Omental fat pad (tissue), 4 donors: Measurements from ENCODE around the gene ZP4. TPM values are rescaled to one million over a fixed set of nuclear protein-coding genes. Genes with fewer than 3 reads are reported as not detected.

Experiments
- ATAC-seq: fragments of 150-250 bp; one replicate; pipeline ENCODE4 v1.9.1; 2016; ENCODE audit warnings: mild to moderate bottlenecking, moderate library complexity; ENCODE audit not compliant: low FRiP score
- DNase-seq: peaks from one replicate; pipeline ENCODE4 v3.0.0-alpha.2; 2019; ENCODE audit warnings: low spot score
- CTCF ChIP-seq, 3 donors: fragments of 450-650 bp; IDR thresholded peaks; one replicate each; pipeline ENCODE4 v1.5.1; 2016 to 2017; ENCODE audit warnings: antibody characterized with exemption in 3 of 3, mild to moderate bottlenecking in 3 of 3, moderate library complexity in 2 of 3
- total RNA-seq, 4 donors: library from RNA; depleted of rRNA; stranded (reverse); fragments of >200 nt; gene quantifications; one replicate each; pipeline ENCODE4 v1.1.0, GENCODE V29; 2016

ZP4 gene
- total RNA-seq, 4 donors from 2014 or later: not detected

- no peak for DNase-seq
- ATAC-seq: no peak
- TF ChIP-seq CTCF (IDR thresholded peaks at IDR 0.05): no peak
These were observed 6.5 kb downstream of the ZP4 start for GRCh38 chr1:237884237-237884636.

GRCh38 chr1:237879195-237879594 is 11.5 kb downstream of the ZP4 start:
- ATAC-seq: no peak
- no peak for DNase-seq
- no peak for TF ChIP-seq CTCF (IDR thresholded peaks at IDR 0.05)

GRCh38 chr1:237878406-237878805 is 12.3 kb downstream of the ZP4 start:
- TF ChIP-seq CTCF (IDR thresholded peaks at IDR 0.05): no peak
- no peak for ATAC-seq
- DNase-seq: no peak

GRCh38 chr1:237877631-237878030 is 13.1 kb downstream of the ZP4 start:
- no peak for DNase-seq
- no peak for ATAC-seq
- no peak for TF ChIP-seq CTCF (IDR thresholded peaks at IDR 0.05)

- TF ChIP-seq CTCF (IDR thresholded peaks at IDR 0.05): no peak
- ATAC-seq (no peak), DNase-seq (no peak)
These were observed 15.4 kb downstream of the ZP4 start for GRCh38 chr1:237875291-237875690.

- TF ChIP-seq CTCF (IDR thresholded peaks at IDR 0.05): no peak
- ATAC-seq (no peak), DNase-seq (no peak)
These were observed 17.1 kb downstream of the ZP4 start for GRCh38 chr1:237873487-237874211.
